Gastrocnemius medialis (tissue), 4 donors: ENCODE measurements around the gene TDRD12. TPM values are rescaled to one million over a fixed set of nuclear protein-coding genes. Genes with fewer than 3 reads are reported as not detected.

Experiments used
- ATAC-seq, 2 donors: fragments of 150-250 bp; one replicate each; pipeline ENCODE4 v1.9.1; 2016
- DNase-seq, 2 donors: peaks; one replicate each; pipeline ENCODE4 v3.0.0-alpha.2; 2019
- H3K27ac ChIP-seq, 4 donors: fragments of 200-600 bp; sonication (generic); 1 replicate in 1 of 4; 2 replicates in 3 of 4; pipeline ENCODE4 v1.5.1; 2016 to 2018; ENCODE audit warnings: mild to moderate bottlenecking in 2 of 4, moderate library complexity in 1 of 4
- H3K27me3 ChIP-seq, 3 donors: fragments of 200-600 bp; sonication (generic) in 2 of 3; 1 replicate in 1 of 3; 2 replicates in 2 of 3; pipeline versions ENCODE4 v1.5.1 to v1.6.0; 2016 to 2019; ENCODE audit warnings: mild to moderate bottlenecking in 1 of 3, moderate library complexity in 1 of 3
- H3K36me3 ChIP-seq, 2 donors: fragments of 200-600 bp; sonication (generic) in 1 of 2; one replicate each; pipeline ENCODE4 v1.5.1; 2017 to 2018
- H3K4me1 ChIP-seq, 2 donors: fragments of 200-600 bp; sonication (generic) in 1 of 2; one replicate each; pipeline ENCODE4 v1.5.1; 2016 to 2017; ENCODE audit warnings: mild to moderate bottlenecking in 2 of 2
- H3K4me3 ChIP-seq, 4 donors: fragments of 200-600 bp; sonication (generic) in 3 of 4; 1 replicate in 1 of 4; 2 replicates in 3 of 4; pipeline ENCODE4 v1.5.1; 2016 to 2019; ENCODE audit warnings: mild to moderate bottlenecking in 2 of 4
- H3K9me3 ChIP-seq, 3 donors: fragments of 200-600 bp; sonication (generic) in 2 of 3; 1 replicate in 1 of 3; 2 replicates in 2 of 3; pipeline ENCODE4 v1.5.1; 2016 to 2019
- CTCF ChIP-seq, 5 experiments: fragments of 450-650 bp in 3 of 5; fragments of 200-600 bp in 2 of 5; sonication (generic) in 2 of 5; IDR thresholded peaks in 4 of 5; conservative IDR thresholded peaks in 1 of 5; 1 replicate in 4 of 5; 2 replicates in 1 of 5; pipeline ENCODE4 v1.5.1; 2016 to 2019; ENCODE audit warnings: antibody characterized with exemption in 5 of 5, mild to moderate bottlenecking in 3 of 5, moderate library complexity in 3 of 5
- POLR2A ChIP-seq, 2 donors: fragments of 450-650 bp; IDR thresholded peaks; one replicate each; pipeline ENCODE4 v1.6.1; 2017; ENCODE audit warnings: antibody characterized with exemption in 2 of 2, mild to moderate bottlenecking in 2 of 2, moderate library complexity in 2 of 2
- in situ Hi-C, 4 donors: fragments of 200-750 bp; cut with MboI; loops; one replicate each; pipeline versions ENCODE4 v1.15.0 to v1.8.0; 2017; ENCODE audit warnings: low sequenced_read_pairs in 4 of 4
- intact Hi-C: fragments of 100-400 bp; cut with DNase I; formaldehyde crosslinking; loops from one replicate; pipeline ENCODE4 v1.15.1; 2023; ENCODE audit warnings: low total_unique reads
- total RNA-seq, 4 donors: library from RNA; depleted of rRNA; stranded (reverse); fragments of >200 nt; gene quantifications; one replicate each; pipeline versions ENCODE4 v1.1.0 to v1.2.3, GENCODE V29; 2016

The TDRD12 gene
- total RNA-seq, 4 donors from 2014 or later, result 0.10 to 1.0 (median 0.37) TPM

DNA sequence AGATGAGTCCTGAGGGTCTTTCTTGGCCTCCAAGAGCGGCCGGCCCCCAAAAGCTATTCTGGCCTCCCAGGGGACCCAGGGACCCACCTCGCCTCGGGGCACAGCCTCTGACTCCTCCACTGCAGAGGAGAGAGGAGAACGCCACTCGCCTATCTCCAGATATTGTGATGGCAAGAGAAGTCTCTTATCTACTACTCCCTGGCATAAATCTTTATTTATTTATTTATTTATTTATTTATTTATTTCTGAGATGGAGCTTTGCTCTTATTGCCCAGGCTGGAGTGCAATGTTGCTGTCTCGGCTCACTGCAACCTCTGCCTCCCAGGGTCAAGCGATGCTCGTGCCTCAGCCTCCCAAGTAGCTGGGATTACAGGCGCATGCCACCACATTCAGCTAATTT is 139.0 kb downstream of the TDRD12 start:
- Histone ChIP-seq H3K36me3 (no peaks in the 10 kb centered on the region), H3K27me3 (no peaks in the 10 kb centered on the region), H3K27ac (no peak overlapping the region), H3K9me3 (no peaks in the 10 kb centered on the region), H3K4me3 (no peak overlapping the region), H3K4me1 (no peaks in the 10 kb centered on the region)
- intact Hi-C loops (no loop called here), in situ Hi-C loops (no loop called here)
- ATAC-seq (no peak), DNase-seq (no peak)
- TF ChIP-seq CTCF (IDR thresholded peaks at IDR 0.05 in 4 of 5, conservative IDR thresholded peaks at IDR 0.05 in 1 of 5) (no peak), POLR2A (IDR thresholded peaks at IDR 0.05) (no peak)

- no peaks in the 10 kb centered on the region for H3K4me1 ChIP-seq
- in situ Hi-C loops (no loop called here), intact Hi-C loops (no loop called here)
- H3K27me3 ChIP-seq, result no peaks in the 10 kb centered on the region
- no peaks in the 10 kb centered on the region for H3K9me3 ChIP-seq
- TF ChIP-seq CTCF (IDR thresholded peaks at IDR 0.05 in 4 of 5, conservative IDR thresholded peaks at IDR 0.05 in 1 of 5) (no peak), POLR2A (IDR thresholded peaks at IDR 0.05) (no peak)
- no peaks in the 10 kb centered on the region for H3K36me3 ChIP-seq
- ATAC-seq (no peak), DNase-seq (no peak)
- no peak overlapping the region for H3K4me3 ChIP-seq
- no peak overlapping the region for H3K27ac ChIP-seq
Measured at GRCh38 chr19:32859591-32859990, 140.0 kb downstream of the TDRD12 start.

DNA sequence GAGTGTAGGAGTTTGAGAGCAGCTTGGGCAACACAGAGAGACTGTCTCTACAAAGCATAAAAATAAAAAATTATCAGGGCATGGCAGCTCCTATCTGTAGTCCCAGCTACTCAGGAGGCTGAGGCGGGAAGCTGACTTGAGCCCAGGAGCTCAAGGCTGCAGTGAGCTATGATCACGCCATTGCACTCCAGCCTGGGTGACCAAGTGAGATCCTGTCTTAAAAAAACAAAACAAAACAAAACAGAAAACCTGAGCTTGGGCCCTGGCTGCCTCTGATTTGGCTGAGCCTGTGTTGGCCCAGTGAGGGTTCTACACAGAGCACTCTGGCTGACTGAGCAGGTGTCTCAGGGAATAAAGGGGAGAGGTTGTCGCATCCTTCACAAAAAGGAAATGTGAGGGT is 142.0 kb downstream of the TDRD12 start:
- H3K36me3 ChIP-seq, result no peaks in the 10 kb centered on the region
- no peak for ATAC-seq
- no peak overlapping the region for H3K27ac ChIP-seq
- H3K27me3 ChIP-seq, result no peaks in the 10 kb centered on the region
- H3K4me3 ChIP-seq, result no peak overlapping the region
- in situ Hi-C loops (no loop called here), intact Hi-C loops (no loop called here)
- TF ChIP-seq CTCF (IDR thresholded peaks at IDR 0.05 in 4 of 5, conservative IDR thresholded peaks at IDR 0.05 in 1 of 5), result no peak
- TF ChIP-seq POLR2A (IDR thresholded peaks at IDR 0.05), result no peak
- DNase-seq, result no peak
- H3K9me3 ChIP-seq, result no peaks in the 10 kb centered on the region
- H3K4me1 ChIP-seq, result no peaks in the 10 kb centered on the region

DNA sequence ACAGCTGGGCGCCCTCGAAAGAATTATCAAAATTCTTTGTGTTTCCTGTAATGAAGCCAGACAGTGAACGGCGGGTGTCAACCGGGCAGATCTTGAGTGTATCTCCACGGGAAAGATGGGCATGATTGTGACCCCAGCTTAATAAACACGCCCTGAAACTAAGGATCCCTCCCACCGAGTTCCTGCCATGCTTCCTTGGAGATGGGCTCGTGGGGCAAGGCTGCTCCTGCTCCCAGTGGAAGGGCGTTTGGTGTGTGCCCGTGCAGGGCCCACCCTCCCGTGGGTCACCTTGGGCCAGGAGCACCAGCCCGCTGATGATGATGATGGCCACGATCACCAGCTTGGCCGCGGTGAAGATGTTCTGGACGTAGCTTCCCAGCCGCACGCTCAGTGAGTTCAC is 142.6 kb downstream of the TDRD12 start:
- H3K36me3 ChIP-seq, result no peaks in the 10 kb centered on the region
- no peaks in the 10 kb centered on the region for H3K4me1 ChIP-seq
- TF ChIP-seq POLR2A (IDR thresholded peaks at IDR 0.05) (no peak), CTCF (IDR thresholded peaks at IDR 0.05 in 4 of 5, conservative IDR thresholded peaks at IDR 0.05 in 1 of 5) (no peak)
- no peaks in the 10 kb centered on the region for H3K27me3 ChIP-seq
- H3K4me3 ChIP-seq, result no peak overlapping the region
- H3K27ac ChIP-seq, result no peak overlapping the region
- intact Hi-C loops (no loop called here), in situ Hi-C loops (no loop called here)
- no peak for ATAC-seq
- no peak for DNase-seq
- H3K9me3 ChIP-seq, result no peaks in the 10 kb centered on the region

DNA sequence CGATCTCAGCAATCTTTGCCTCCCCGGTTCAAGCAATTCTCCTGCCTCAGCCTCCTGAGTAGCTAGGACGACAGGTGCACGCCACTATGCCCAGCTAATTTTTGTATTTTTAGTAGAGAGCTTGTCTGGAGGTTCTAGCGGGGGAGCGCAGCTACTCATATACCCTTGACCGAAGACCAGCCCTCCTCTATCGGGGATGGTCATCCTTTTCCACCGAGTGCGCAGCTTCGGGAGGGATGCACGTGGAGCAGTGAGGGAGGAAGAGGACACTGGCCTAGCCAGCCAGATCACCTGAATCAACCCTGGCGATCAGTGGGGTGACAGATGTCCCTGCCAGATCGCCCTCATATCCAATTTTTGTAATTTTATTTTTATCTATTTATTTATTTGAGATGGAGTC is 143.2 kb downstream of the TDRD12 start:
- Histone ChIP-seq H3K4me1 (no peaks in the 10 kb centered on the region), H3K27ac (no peak overlapping the region), H3K36me3 (no peaks in the 10 kb centered on the region), H3K4me3 (no peak overlapping the region), H3K27me3 (no peaks in the 10 kb centered on the region), H3K9me3 (no peaks in the 10 kb centered on the region)
- TF ChIP-seq CTCF (IDR thresholded peaks at IDR 0.05 in 4 of 5, conservative IDR thresholded peaks at IDR 0.05 in 1 of 5) (no peak), POLR2A (IDR thresholded peaks at IDR 0.05) (no peak)
- ATAC-seq (no peak), DNase-seq (no peak)
- intact Hi-C loops, result no loop called here
- in situ Hi-C loops, result no loop called here
